Duodenal mucosa (tissue), 2 donors: ENCODE data around the gene APOL2.
"Not testable (repeated sequence)": the region's sequence is repeated elsewhere in the genome, so short reads cannot be mapped to it uniquely, and the experiment has no call there.

Experiments
- H3K27ac ChIP-seq: one replicate; pipeline ENCODE4 v1.7.0; 2013; ENCODE audit warnings: low read depth, low read length
- H3K27me3 ChIP-seq, 2 donors: one replicate each; pipeline ENCODE4 v1.7.0; 2013; ENCODE audit warnings: low read length in 2 of 2, control low read depth in 1 of 2; ENCODE audit not compliant: insufficient read depth in 2 of 2, control insufficient read depth in 1 of 2
- H3K36me3 ChIP-seq, 2 donors: one replicate each; pipeline ENCODE4 v1.7.0; 2013; ENCODE audit warnings: low read length in 2 of 2, control low read depth in 1 of 2; ENCODE audit not compliant: insufficient read depth in 2 of 2, control insufficient read depth in 1 of 2
- H3K4me1 ChIP-seq, 2 donors: one replicate each; pipeline ENCODE4 v1.7.0; 2013; ENCODE audit warnings: low read length in 2 of 2, control low read depth in 1 of 2; ENCODE audit not compliant: insufficient read depth in 2 of 2, control insufficient read depth in 1 of 2
- H3K4me3 ChIP-seq, 2 donors: one replicate each; pipeline ENCODE4 v1.7.0; 2013; ENCODE audit warnings: low read length in 2 of 2, low read depth in 1 of 2
- H3K9ac ChIP-seq, 2 donors: one replicate each; pipeline ENCODE4 v1.7.0; 2013; ENCODE audit warnings: low read length in 2 of 2, low read depth in 1 of 2
- H3K9me3 ChIP-seq, 2 donors: one replicate each; pipeline ENCODE4 v1.7.0; 2013; ENCODE audit warnings: low read length in 2 of 2, control low read depth in 1 of 2; ENCODE audit not compliant: control insufficient read depth in 1 of 2

Gene APOL2

GRCh38 chr22:36191106-36191836, 48.1 kb downstream of the APOL2 start:
- Histone ChIP-seq H3K9me3 (no peaks in the 10 kb centered on the region), H3K36me3 (peaks cover 0 to 3% of the 10 kb centered on the region in 2 donors), H3K27ac (no peak overlapping the region), H3K4me3 (no peak overlapping the region), H3K27me3 (no peaks in the 10 kb centered on the region), H3K9ac (no peak overlapping the region), H3K4me1 (no peaks in the 10 kb centered on the region)

DNA sequence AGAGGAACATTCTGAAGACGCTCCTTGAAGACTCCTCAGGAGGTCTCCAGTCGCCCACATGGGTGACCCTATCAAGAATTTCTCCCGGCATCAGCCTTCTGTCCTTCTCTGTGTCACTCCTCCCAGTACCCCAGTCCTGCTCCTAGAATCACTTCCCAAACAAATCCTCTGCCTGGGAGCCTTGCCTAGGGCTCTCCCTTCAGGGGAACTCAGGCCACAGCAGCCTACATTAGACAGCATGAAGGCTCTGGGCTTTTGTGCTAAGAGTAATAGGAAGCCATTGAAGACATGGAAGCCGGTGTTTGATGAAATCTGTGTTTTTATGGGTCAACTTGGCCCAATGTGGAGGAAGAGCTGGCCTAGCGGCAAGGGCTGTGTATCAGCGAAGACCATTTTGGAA, 51.5 kb downstream of the APOL2 start:
- not testable (repeated sequence) for H3K9me3 ChIP-seq, H3K4me3 ChIP-seq, H3K36me3 ChIP-seq, H3K9ac ChIP-seq, H3K27ac ChIP-seq, H3K4me1 ChIP-seq, H3K27me3 ChIP-seq

DNA sequence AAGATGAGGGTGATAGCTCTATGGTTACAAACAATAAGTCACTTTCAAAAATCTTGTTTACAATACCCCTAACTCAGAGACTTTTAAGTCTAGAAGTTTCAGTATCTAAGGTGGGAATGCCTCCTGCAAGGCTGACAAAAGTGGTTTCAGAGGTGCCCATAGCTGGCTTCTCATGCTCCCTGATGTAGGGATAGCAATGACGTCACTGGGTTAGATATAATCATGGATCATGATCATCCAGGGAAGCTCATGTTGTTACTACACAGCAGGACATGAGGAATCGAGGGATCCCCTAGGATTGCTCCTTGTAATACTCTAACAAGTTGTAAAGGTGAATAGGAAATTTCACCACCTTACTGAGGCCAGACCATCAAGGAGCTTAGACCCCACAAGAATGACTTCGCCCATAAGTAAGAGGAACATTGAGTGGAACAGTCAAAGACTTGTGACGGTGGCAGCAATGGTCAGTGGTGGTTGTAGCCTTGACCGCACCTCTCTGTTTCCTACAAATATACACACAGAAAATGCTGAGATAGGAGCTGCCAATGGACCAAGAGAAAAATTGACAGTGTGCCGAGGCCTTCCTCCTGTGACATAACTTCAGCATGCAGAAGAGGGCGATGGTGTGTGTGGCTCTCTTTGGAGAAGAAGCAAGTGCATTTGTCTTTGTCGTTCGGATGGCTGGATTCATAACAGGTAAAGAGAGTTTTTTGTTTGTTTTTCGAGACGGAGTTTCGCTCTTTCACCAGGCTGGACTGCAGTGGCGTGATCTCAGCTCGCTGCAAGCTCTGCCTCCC, 53.3 kb downstream of the APOL2 start:
- Histone ChIP-seq H3K4me1 (peaks cover 0 to 3% of the 10 kb centered on the region in 2 donors), H3K36me3 (no peaks in the 10 kb centered on the region), H3K27ac (no peak overlapping the region), H3K9ac (no peak overlapping the region), H3K27me3 (no peaks in the 10 kb centered on the region), H3K4me3 (no peak overlapping the region), H3K9me3 (no peaks in the 10 kb centered on the region)

- Histone ChIP-seq H3K36me3 (no peaks in the 10 kb centered on the region), H3K4me3 (no peak overlapping the region), H3K27ac (no peak overlapping the region), H3K9me3 (no peaks in the 10 kb centered on the region), H3K4me1 (peaks cover 5 to 7% of the 10 kb centered on the region in 2 donors), H3K9ac (no peak overlapping the region), H3K27me3 (no peaks in the 10 kb centered on the region)
Measured at GRCh38 chr22:36184433-36185025, 54.8 kb downstream of the APOL2 start.

DNA sequence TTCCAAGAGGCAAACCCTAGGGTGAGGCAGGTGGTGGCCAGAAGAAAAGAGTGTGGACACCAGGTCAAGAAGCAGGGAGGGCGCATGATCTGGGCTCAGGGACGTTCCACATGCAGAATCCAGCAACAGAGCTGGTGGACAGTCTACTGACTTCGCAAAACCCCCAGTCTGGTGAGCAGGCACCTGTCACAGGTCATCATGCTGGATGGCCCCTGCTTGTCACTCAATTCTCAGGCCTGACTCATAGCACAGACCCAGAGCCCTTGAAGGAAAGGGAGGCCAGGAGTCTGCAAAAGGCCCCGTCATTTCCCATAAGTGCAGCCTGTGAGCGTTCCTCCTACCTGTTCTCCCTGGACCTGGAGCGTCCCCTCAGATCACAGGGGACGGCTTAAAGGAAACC, 55.9 kb downstream of the APOL2 start:
- no peaks in the 10 kb centered on the region for H3K9me3 ChIP-seq
- no peak overlapping the region for H3K27ac ChIP-seq
- H3K36me3 ChIP-seq = no peaks in the 10 kb centered on the region
- H3K4me3 ChIP-seq = no peak overlapping the region
- no peak overlapping the region for H3K9ac ChIP-seq
- H3K4me1 ChIP-seq = peaks cover 5 to 7% of the 10 kb centered on the region in 2 donors
- H3K27me3 ChIP-seq = no peaks in the 10 kb centered on the region

- peaks cover 5 to 7% of the 10 kb centered on the region in 2 donors for H3K4me1 ChIP-seq
Measured at GRCh38 chr22:36182857-36183256, 56.5 kb downstream of the APOL2 start.

GRCh38 chr22:36182056-36182455, 57.3 kb downstream of the APOL2 start:
- H3K4me1 ChIP-seq = peaks cover 5 to 7% of the 10 kb centered on the region in 2 donors
- H3K27ac ChIP-seq = no peak overlapping the region
- H3K27me3 ChIP-seq = no peaks in the 10 kb centered on the region
- no peak overlapping the region for H3K9ac ChIP-seq
- H3K9me3 ChIP-seq = no peaks in the 10 kb centered on the region
- H3K36me3 ChIP-seq = no peaks in the 10 kb centered on the region
- H3K4me3 ChIP-seq = no peak overlapping the region

More at GRCh38 chr22:36182857-36183256, 56.5 kb downstream of the APOL2 start:
- no peaks in the 10 kb centered on the region for H3K27me3 ChIP-seq
- no peaks in the 10 kb centered on the region for H3K36me3 ChIP-seq
- no peaks in the 10 kb centered on the region for H3K9me3 ChIP-seq
- no peak overlapping the region for H3K4me3 ChIP-seq
- no peak overlapping the region for H3K9ac ChIP-seq
- no peak overlapping the region for H3K27ac ChIP-seq

- H3K4me1 ChIP-seq = peaks cover 5 to 7% of the 10 kb centered on the region in 2 donors
- H3K36me3 ChIP-seq = no peaks in the 10 kb centered on the region
- H3K9me3 ChIP-seq = no peaks in the 10 kb centered on the region
- no peaks in the 10 kb centered on the region for H3K27me3 ChIP-seq
- no peak overlapping the region for H3K4me3 ChIP-seq
- no peak overlapping the region for H3K9ac ChIP-seq
- H3K27ac ChIP-seq = no peak overlapping the region
Measured at GRCh38 chr22:36180928-36181327, 58.4 kb downstream of the APOL2 start.

GRCh38 chr22:36180038-36180880, 59.1 kb downstream of the APOL2 start:
- H3K9ac ChIP-seq = no peak overlapping the region
- H3K9me3 ChIP-seq = no peaks in the 10 kb centered on the region
- no peaks in the 10 kb centered on the region for H3K36me3 ChIP-seq
- no peak overlapping the region for H3K4me3 ChIP-seq
- peaks cover 5 to 7% of the 10 kb centered on the region in 2 donors for H3K4me1 ChIP-seq
- no peaks in the 10 kb centered on the region for H3K27me3 ChIP-seq
- no peak overlapping the region for H3K27ac ChIP-seq
